Heart left ventricle (tissue), 16 donors: ENCODE data around the gene CACYBP. TPM values are rescaled to one million over a fixed set of nuclear protein-coding genes. Genes with fewer than 3 reads are reported as not detected.

Experiments
- ATAC-seq, 4 donors: fragments of 200-7000 bp; cut with Tn5 transposase; one replicate each; pipeline ENCODE4 v1.9.1; 2020 to 2022; ENCODE audit warnings: moderate library complexity in 4 of 4, mild to moderate bottlenecking in 3 of 4, moderate number of reproducible peaks in 1 of 4
- DNase-seq, 5 donors: peaks; one replicate each; pipeline ENCODE4 v3.0.0-alpha.2; 2020
- H3K27ac ChIP-seq, 12 donors: fragments of 200-600 bp; sonication (generic) in 4 of 12; one replicate each; pipeline versions ENCODE4 v1.5.0 to v1.8.0; 2016 to 2022; ENCODE audit warnings: mild to moderate bottlenecking in 2 of 12
- H3K27me3 ChIP-seq, 9 donors: fragments of 200-600 bp; sonication (generic) in 2 of 9; one replicate each; pipeline versions ENCODE4 v1.5.1 to v1.8.0; 2016 to 2022; ENCODE audit warnings: mild to moderate bottlenecking in 3 of 9
- H3K36me3 ChIP-seq, 9 donors: fragments of 200-600 bp; sonication (generic) in 2 of 9; one replicate each; pipeline versions ENCODE4 v1.5.0 to v1.8.0; 2018 to 2022; ENCODE audit warnings: mild to moderate bottlenecking in 2 of 9
- H3K4me1 ChIP-seq, 12 donors: fragments of 200-600 bp; sonication (generic) in 4 of 12; one replicate each; pipeline versions ENCODE4 v1.5.0 to v1.8.0; 2016 to 2022; ENCODE audit warnings: mild to moderate bottlenecking in 3 of 12
- H3K4me3 ChIP-seq, 12 donors: fragments of 200-600 bp; sonication (generic) in 4 of 12; one replicate each; pipeline versions ENCODE4 v1.5.0 to v1.8.0; 2017 to 2022; ENCODE audit warnings: mild to moderate bottlenecking in 9 of 12, moderate library complexity in 4 of 12
- H3K9me3 ChIP-seq, 12 donors: fragments of 200-600 bp; sonication (generic) in 4 of 12; one replicate each; pipeline versions ENCODE4 v1.5.0 to v1.8.0; 2016 to 2022; ENCODE audit warnings: mild to moderate bottlenecking in 1 of 12
- POLR2A ChIP-seq, 2 donors: fragments of 450-650 bp; IDR thresholded peaks; one replicate each; pipeline ENCODE4 v1.6.1; 2017; ENCODE audit warnings: antibody characterized with exemption in 2 of 2, mild to moderate bottlenecking in 2 of 2, moderate library complexity in 2 of 2
- WGBS, 4 donors: extraction: QIAGEN DNeasy Blood & Tissue Kit in 2 of 4; methylation state at CpG; one replicate each; pipeline versions ENCODE4 v1.1.5 to v1.1.7; 2013 to 2018; 5-methylcytosine and 5-hydroxymethylcytosine counted together
- intact Hi-C, 10 donors: fragments of 100-400 bp; cut with DNase I; formaldehyde crosslinking; loops; one replicate each; pipeline versions ENCODE4 v1.11.1 to v1.14.2; 2022
- polyA plus RNA-seq, 2 donors: library from polyadenylated mRNA; stranded (reverse); fragments of 200-250 nt; gene quantifications; one replicate each; pipeline ENCODE4 v1.2.3, GENCODE V29; 2013
- total RNA-seq, 9 donors: library from RNA; depleted of rRNA in 2 of 9; stranded (reverse); fragments of >200 nt in 2 of 9; fragmentation: NEBNext Ultra II Directional in 3 of 9; extraction: Animal tissue kit (Norgen Biotek cat#: 25700) in 3 of 9; gene quantifications; one replicate each; pipeline versions ENCODE4 v1.1.0 to v1.2.4, GENCODE V29; 2016 to 2023
- TF ChIP-seq, protein P1 (sequence below), 12 donors: fragments of 200-600 bp; sonication (generic) in 4 of 12; IDR thresholded peaks; one replicate each; pipeline versions ENCODE4 v1.5.0 to v1.8.0; 2018 to 2022; ENCODE audit warnings: antibody characterized with exemption in 12 of 12, mild to moderate bottlenecking in 5 of 12
- donor health status: ischemic (EF 13 %, LVEDD 7.1; RV severe dilation, severe dysfunction).
- donor health status: healthy with polysubstance abuse.
- donor health status: DM: no; HTN: yes; CAD: no.
- donor health status: DM: no; HTN: no; CAD: no.
- donor health status: ischemic (EF 25% LVEDD 6.9; RV normal size, moderate dysfunction).
- donor health status: ischemic (EF 25% LVEDD 5.7; RV mildly dilated, moderate dysfunction).
- donor health status: healthy.
- donor health status: DM: yes; HTN: yes; CAD: no.
- donor health status: ischemic (EF 35%, LVEDD 5.7; RV mildly dilated, moderate dysfunction).
- donor health status: nonischemic (EF 11% LVEDD 7.7; RV severe dilation, severe dysfunction).
- donor health status: DM: yes; HTN: yes; CAD: no.
- donor health status: PGD.
- donor health status: ischemic (EF 29% LVEDD 5.4; RV normal size, mild dysfunction).
- donor health status: nonischemic (EF 23%, LVEDD 6.1; RV moderate dilation, normal function).

The CACYBP gene
- total and polyA plus RNA-seq, 11 donors = 30.1 to 170 (median 54.6) TPM

- Histone ChIP-seq H3K36me3 (peaks cover 0 to 58% (median 50%) of the 10 kb centered on the region in 9 donors), H3K27me3 (no peaks in the 10 kb centered on the region), H3K9me3 (no peaks in the 10 kb centered on the region), H3K27ac (no peak overlapping the region), H3K4me1 (peaks cover 0 to 42% (median 19%) of the 10 kb centered on the region in 12 donors), H3K4me3 (no peak overlapping the region)
- 90 to 93% (median 92%) methylated on average over 8 of the region's 8 CpGs for WGBS, 4 donors
- intact Hi-C loops = no loop called here
- DNase-seq (no peak), ATAC-seq (no peak)
- TF ChIP-seq, protein P1, sequence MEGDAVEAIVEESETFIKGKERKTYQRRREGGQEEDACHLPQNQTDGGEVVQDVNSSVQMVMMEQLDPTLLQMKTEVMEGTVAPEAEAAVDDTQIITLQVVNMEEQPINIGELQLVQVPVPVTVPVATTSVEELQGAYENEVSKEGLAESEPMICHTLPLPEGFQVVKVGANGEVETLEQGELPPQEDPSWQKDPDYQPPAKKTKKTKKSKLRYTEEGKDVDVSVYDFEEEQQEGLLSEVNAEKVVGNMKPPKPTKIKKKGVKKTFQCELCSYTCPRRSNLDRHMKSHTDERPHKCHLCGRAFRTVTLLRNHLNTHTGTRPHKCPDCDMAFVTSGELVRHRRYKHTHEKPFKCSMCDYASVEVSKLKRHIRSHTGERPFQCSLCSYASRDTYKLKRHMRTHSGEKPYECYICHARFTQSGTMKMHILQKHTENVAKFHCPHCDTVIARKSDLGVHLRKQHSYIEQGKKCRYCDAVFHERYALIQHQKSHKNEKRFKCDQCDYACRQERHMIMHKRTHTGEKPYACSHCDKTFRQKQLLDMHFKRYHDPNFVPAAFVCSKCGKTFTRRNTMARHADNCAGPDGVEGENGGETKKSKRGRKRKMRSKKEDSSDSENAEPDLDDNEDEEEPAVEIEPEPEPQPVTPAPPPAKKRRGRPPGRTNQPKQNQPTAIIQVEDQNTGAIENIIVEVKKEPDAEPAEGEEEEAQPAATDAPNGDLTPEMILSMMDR (IDR thresholded peaks at IDR 0.05) = no peak
- no peak for TF ChIP-seq POLR2A (IDR thresholded peaks at IDR 0.05)
Observed at GRCh38 chr1:175005085-175005783, 5.5 kb downstream of the CACYBP start.

- TF ChIP-seq, protein P1 (IDR thresholded peaks at IDR 0.05) = no peak
- TF ChIP-seq POLR2A (IDR thresholded peaks at IDR 0.05) = no peak
- Histone ChIP-seq H3K4me3 (no peak overlapping the region), H3K36me3 (peaks cover 2 to 100% (median 93%) of the 10 kb centered on the region in 9 donors), H3K27ac (no peak overlapping the region), H3K4me1 (peaks cover 0 to 8% (median 1%) of the 10 kb centered on the region in 12 donors), H3K27me3 (no peaks in the 10 kb centered on the region), H3K9me3 (no peaks in the 10 kb centered on the region)
- ATAC-seq = peak in 1 of 4 donors; percentile 30
- 34 to 46% (median 39%) methylated on average over 10 of the region's 10 CpGs for WGBS, 4 donors
- intact Hi-C loops = no loop called here
- no peak for DNase-seq
Observed at GRCh38 chr1:175009532-175009931, 9.8 kb downstream of the CACYBP start.

- no peaks in the 10 kb centered on the region for H3K9me3 ChIP-seq
- no peak for DNase-seq
- peaks cover 0 to 8% (median 2%) of the 10 kb centered on the region in 12 donors for H3K4me1 ChIP-seq
- intact Hi-C loops = no loop called here
- no peak for ATAC-seq
- no peak overlapping the region for H3K4me3 ChIP-seq
- H3K36me3 ChIP-seq = peaks cover 2 to 100% (median 97%) of the 10 kb centered on the region in 9 donors
- H3K27ac ChIP-seq = no peak overlapping the region
- no peaks in the 10 kb centered on the region for H3K27me3 ChIP-seq
- TF ChIP-seq POLR2A (IDR thresholded peaks at IDR 0.05) = no peak
- TF ChIP-seq, protein P1 (IDR thresholded peaks at IDR 0.05) = no peak
- WGBS, 4 donors = 85 to 96% (median 94%) methylated on average over 1 of the region's 1 CpG
Observed at GRCh38 chr1:175013445-175013844, 13.7 kb downstream of the CACYBP start.

- intact Hi-C loops = no loop called here
- WGBS, 4 donors = 77 to 87% (median 79%) methylated on average over 4 of the region's 4 CpGs
- H3K9me3 ChIP-seq = no peaks in the 10 kb centered on the region
- DNase-seq (no peak), ATAC-seq (no peak)
- peaks cover 2 to 99% (median 82%) of the 10 kb centered on the region in 9 donors for H3K36me3 ChIP-seq
- TF ChIP-seq, protein P1 (IDR thresholded peaks at IDR 0.05) = no peak
- no peak for TF ChIP-seq POLR2A (IDR thresholded peaks at IDR 0.05)
- no peak overlapping the region for H3K4me3 ChIP-seq
- no peak overlapping the region for H3K27ac ChIP-seq
- peaks cover 0 to 5% (median 0%) of the 10 kb centered on the region in 12 donors for H3K4me1 ChIP-seq
- no peaks in the 10 kb centered on the region for H3K27me3 ChIP-seq
Observed at GRCh38 chr1:175015243-175015642, 15.5 kb downstream of the CACYBP start.
